Neuronal stem cell (in vitro differentiated cells): Measurements from ENCODE around the gene PSMG3.

ENCODE experiments used
- DNase-seq: peaks from one replicate; pipeline ENCODE4 v3.0.0-alpha.2; 2013; ENCODE audit warnings: low spot score
- H2AFZ ChIP-seq: one replicate; pipeline ENCODE4 v1.6.1; 2013; ENCODE audit warnings: mild to moderate bottlenecking, low read length, inconsistent platforms
- H2AK5ac ChIP-seq: 2 replicates; pipeline ENCODE4 v1.6.1; 2013; ENCODE audit warnings: low read depth, mild to moderate bottlenecking, inconsistent platforms, low read length, moderate library complexity, mixed read lengths
- H2BK120ac ChIP-seq: 2 replicates; pipeline ENCODE4 v1.6.1; 2013; ENCODE audit warnings: low read depth, mild to moderate bottlenecking, inconsistent platforms, low read length, moderate library complexity, mixed read lengths
- H2BK12ac ChIP-seq: one replicate; pipeline ENCODE4 v1.6.1; 2013; ENCODE audit warnings: low read length, inconsistent platforms
- H2BK15ac ChIP-seq: 2 replicates; pipeline ENCODE4 v1.6.1; 2013; ENCODE audit warnings: mild to moderate bottlenecking, low read length, inconsistent platforms, mixed read lengths
- H2BK5ac ChIP-seq: one replicate; pipeline ENCODE4 v1.6.1; 2013; ENCODE audit warnings: inconsistent platforms, mild to moderate bottlenecking, low read length, moderate library complexity
- H3K14ac ChIP-seq: one replicate; pipeline ENCODE4 v1.6.1; 2013; ENCODE audit warnings: low read length, inconsistent platforms
- H3K18ac ChIP-seq: 2 replicates; pipeline ENCODE4 v1.6.1; 2013; ENCODE audit warnings: low read length, inconsistent platforms
- H3K23ac ChIP-seq: 2 replicates; pipeline ENCODE4 v1.6.1; 2013; ENCODE audit warnings: low read depth, mild to moderate bottlenecking, mixed read lengths, low read length, inconsistent platforms; ENCODE audit not compliant: poor library complexity
- H3K27ac ChIP-seq: replicated peaks from 3 replicates; pipeline ENCODE4 v1.5.1; 2013; ENCODE audit warnings: low read length, inconsistent platforms
- H3K27me3 ChIP-seq, 3 experiments: 2 replicates each; pipeline ENCODE4 v1.6.1; 2013; ENCODE audit warnings: low read length in 3 of 3, mild to moderate bottlenecking in 2 of 3, inconsistent platforms in 1 of 3, low read depth in 1 of 3, mixed read lengths in 1 of 3, moderate library complexity in 1 of 3; ENCODE audit not compliant: control insufficient read depth in 3 of 3, insufficient read depth in 3 of 3
- H3K36me3 ChIP-seq, 2 donors: replicated peaks in 1 of 2; 2 replicates each; pipeline ENCODE4 v1.6.1; 2013; ENCODE audit warnings: low read length in 2 of 2; ENCODE audit not compliant: control insufficient read depth in 2 of 2, insufficient read depth in 2 of 2
- H3K4ac ChIP-seq: 2 replicates; pipeline ENCODE4 v1.6.1; 2013; ENCODE audit warnings: inconsistent platforms, mild to moderate bottlenecking, low read length, moderate library complexity
- H3K4me1 ChIP-seq, 2 donors: 1 replicate in 1 of 2; 2 replicates in 1 of 2; pipeline ENCODE4 v1.6.1; 2013; ENCODE audit warnings: low read length in 2 of 2, low read depth in 1 of 2; ENCODE audit not compliant: control insufficient read depth in 2 of 2, insufficient read depth in 1 of 2
- H3K4me2 ChIP-seq: one replicate; pipeline ENCODE4 v1.6.1; 2013; ENCODE audit warnings: mild to moderate bottlenecking, low read length, inconsistent platforms; ENCODE audit not compliant: insufficient read depth, poor library complexity, severe bottlenecking
- H3K4me3 ChIP-seq, 2 donors: 2 replicates each; pipeline ENCODE4 v1.5.1; 2013; ENCODE audit warnings: low read length in 2 of 2, mild to moderate bottlenecking in 2 of 2, inconsistent platforms in 1 of 2, moderate library complexity in 1 of 2
- H3K79me1 ChIP-seq: one replicate; pipeline ENCODE4 v1.6.1; 2013; ENCODE audit warnings: low read depth, mild to moderate bottlenecking, inconsistent platforms, low read length, moderate library complexity
- H3K9ac ChIP-seq: one replicate; pipeline ENCODE4 v1.6.1; 2013; ENCODE audit warnings: mild to moderate bottlenecking, low read depth, low read length, inconsistent platforms; ENCODE audit not compliant: poor library complexity
- H3K9me3 ChIP-seq, 2 donors: replicated peaks in 1 of 2; 2 replicates each; pipeline versions ENCODE3 to v1.6.1; 2013; ENCODE audit warnings: low read length in 2 of 2, mild to moderate bottlenecking in 2 of 2, inconsistent platforms in 1 of 2, low read depth in 1 of 2, mixed read lengths in 1 of 2, moderate library complexity in 1 of 2; ENCODE audit not compliant: control insufficient read depth in 2 of 2, insufficient read depth in 1 of 2
- H4K8ac ChIP-seq: one replicate; pipeline ENCODE4 v1.6.1; 2013; ENCODE audit warnings: low read depth, mild to moderate bottlenecking, inconsistent platforms, low read length, moderate library complexity
- H4K91ac ChIP-seq: one replicate; pipeline ENCODE4 v1.6.1; 2013; ENCODE audit warnings: low read length, low read depth, mild to moderate bottlenecking, inconsistent platforms; ENCODE audit not compliant: poor library complexity
- WGBS, 2 donors: extraction: QIAGEN DNeasy Blood & Tissue Kit; methylation state at CpG; one replicate each; pipeline ENCODE4 v1.1.7; 2013; ENCODE audit warnings: missing lambda C conversion rate in 2 of 2, mixed read lengths in 1 of 2; ENCODE audit not compliant: insufficient read length in 2 of 2, insufficient replicate concordance in 1 of 2; ENCODE audit errors: extremely low coverage in 2 of 2; 5-methylcytosine and 5-hydroxymethylcytosine counted together

Gene PSMG3

DNA sequence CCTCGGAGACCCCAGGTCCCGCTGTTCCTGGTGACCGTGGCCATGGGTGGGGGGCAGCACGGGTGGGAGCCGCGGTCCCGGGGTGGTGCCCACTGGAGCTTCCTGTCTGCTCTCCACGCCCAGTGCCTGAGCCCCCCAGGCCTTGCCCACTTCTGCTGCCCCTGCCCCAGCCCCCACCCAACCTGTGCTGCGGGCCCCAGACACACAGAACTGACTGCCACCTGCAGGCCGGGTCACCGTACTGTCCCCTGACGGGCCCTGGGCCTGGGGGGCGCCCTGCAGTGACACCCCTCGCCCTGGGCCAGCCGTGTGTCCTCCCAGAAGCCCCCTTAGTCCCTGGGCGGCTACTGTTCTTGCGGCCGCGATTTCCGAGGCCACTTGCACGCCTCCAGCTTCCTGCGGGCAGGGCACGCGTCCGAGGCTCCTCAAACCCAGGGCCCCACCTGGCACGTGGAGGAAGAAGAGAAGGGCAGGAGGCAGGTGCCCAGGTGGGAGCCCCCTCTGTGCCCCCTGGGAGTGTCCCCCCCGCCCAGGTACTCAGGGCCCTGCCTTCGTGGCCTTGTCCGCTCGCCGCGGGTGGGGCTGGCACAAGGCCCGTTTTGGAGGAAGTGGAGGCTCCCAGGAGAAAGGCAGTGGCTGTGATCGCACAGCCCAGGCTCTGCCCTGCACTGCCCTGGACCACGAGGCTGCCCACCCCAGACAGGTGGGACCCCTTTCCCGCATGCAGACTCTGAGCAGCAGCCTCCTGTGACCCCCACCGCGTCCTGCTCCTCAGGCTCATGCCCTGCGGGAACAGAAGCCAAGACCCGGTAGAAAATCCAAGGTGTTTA is 24.2 kb downstream of the PSMG3 start:
- DNase-seq = no peak
- Histone ChIP-seq H3K4me1 (peaks cover 0 to 4% of the 10 kb centered on the region in 2 donors), H3K27me3 (peaks cover 0 to 6% (median 3%) of the 10 kb centered on the region in 3 experiments), H3K4me2 (no peak overlapping the region), H4K91ac (peak overlapping the region; percentile 56), H2AK5ac (peak overlapping the region; percentile 89), H3K18ac (peak overlapping the region; percentile 71), H3K9ac (no peak overlapping the region), H3K4ac (no peak overlapping the region), H3K36me3 (peaks cover 0 to 2% of the 10 kb centered on the region in 2 donors), H3K4me3 (no peak overlapping the region), H3K79me1 (peaks cover 5% of the 10 kb centered on the region), H2BK5ac (peak overlapping the region; percentile 90), H2BK120ac (peak overlapping the region; percentile 47), H3K9me3 (peaks cover 0 to 3% of the 10 kb centered on the region in 2 donors), H4K8ac (no peak overlapping the region), H2BK15ac (peak overlapping the region; percentile 5), H2BK12ac (no peak overlapping the region), H3K23ac (peak overlapping the region; percentile 85), H2AFZ (no peak overlapping the region), H3K27ac (no peak overlapping the region), H3K14ac (peak overlapping the region; percentile 38)
- no CpG with 5 or more reads among the region's 40 CpGs for WGBS, 2 donors

GRCh38 chr7:1544896-1545416 is 24.9 kb downstream of the PSMG3 start:
- H2AFZ ChIP-seq = no peak overlapping the region
- no peak overlapping the region for H3K4ac ChIP-seq
- H2BK12ac ChIP-seq = peak overlapping the region; percentile 10
- no peak for DNase-seq
- no peak overlapping the region for H3K27ac ChIP-seq
- H3K27me3 ChIP-seq = peaks cover 0 to 6% (median 3%) of the 10 kb centered on the region in 3 experiments
- H2BK5ac ChIP-seq = peak overlapping the region; percentile 90
- no peak overlapping the region for H3K14ac ChIP-seq
- no CpG with 5 or more reads among the region's 16 CpGs for WGBS, 2 donors
- no peak overlapping the region for H3K4me3 ChIP-seq
- H3K36me3 ChIP-seq = peaks cover 0 to 2% of the 10 kb centered on the region in 2 donors
- peaks cover 0 to 3% of the 10 kb centered on the region in 2 donors for H3K9me3 ChIP-seq
- H3K4me1 ChIP-seq = peaks cover 0 to 4% of the 10 kb centered on the region in 2 donors
- no peak overlapping the region for H2BK15ac ChIP-seq
- no peak overlapping the region for H4K91ac ChIP-seq
- H3K18ac ChIP-seq = peak overlapping the region; percentile 57
- peaks cover 4% of the 10 kb centered on the region for H3K79me1 ChIP-seq
- H3K4me2 ChIP-seq = no peak overlapping the region
- no peak overlapping the region for H4K8ac ChIP-seq
- H3K9ac ChIP-seq = no peak overlapping the region
- H2AK5ac ChIP-seq = peak overlapping the region; percentile 89
- H3K23ac ChIP-seq = no peak overlapping the region
- H2BK120ac ChIP-seq = no peak overlapping the region

DNA sequence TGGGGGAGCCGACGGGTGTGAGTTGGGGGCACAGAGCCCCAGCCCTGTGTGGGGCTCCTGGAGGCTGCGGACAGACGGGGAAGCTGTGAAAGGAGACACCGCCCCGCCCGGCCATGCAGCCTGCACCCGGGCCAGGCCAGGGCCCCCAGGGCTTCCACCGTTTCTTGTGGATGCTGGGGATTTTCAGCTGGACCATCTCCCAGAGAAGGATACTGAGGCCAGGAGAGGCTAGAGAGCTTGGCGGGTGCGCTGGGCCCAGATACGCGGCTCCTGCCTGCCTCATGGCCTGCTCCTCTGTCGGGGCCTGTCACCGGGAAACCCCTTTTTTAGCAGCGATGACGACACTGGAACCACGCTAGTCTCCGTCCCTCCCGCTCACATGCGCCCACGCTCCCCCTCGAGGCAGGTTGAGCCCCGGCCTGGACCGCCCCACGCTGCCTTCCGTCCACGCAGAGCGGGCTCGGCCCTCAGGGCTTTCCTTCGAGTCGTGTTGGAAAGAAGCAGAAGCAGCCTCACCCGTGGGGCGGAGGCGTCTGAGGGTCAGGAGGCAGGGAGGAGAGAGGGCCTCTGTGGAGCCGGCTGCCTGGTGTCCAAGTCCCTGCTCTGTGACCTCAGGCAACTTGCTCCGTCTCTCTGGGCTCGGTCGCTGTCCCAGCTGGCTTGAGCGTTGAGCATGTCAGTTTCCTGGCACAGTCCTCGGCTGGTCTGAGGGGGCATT is 25.5 kb downstream of the PSMG3 start:
- peak overlapping the region; percentile 17 for H3K14ac ChIP-seq
- peak overlapping the region; percentile 9 for H3K9ac ChIP-seq
- no peak for DNase-seq
- peaks cover 9% of the 10 kb centered on the region for H3K79me1 ChIP-seq
- peaks cover 0 to 4% of the 10 kb centered on the region in 2 donors for H3K36me3 ChIP-seq
- no peak overlapping the region for H4K91ac ChIP-seq
- H2BK12ac ChIP-seq = no peak overlapping the region
- H3K4me2 ChIP-seq = no peak overlapping the region
- H2BK15ac ChIP-seq = peak overlapping the region; percentile 33
- H2BK120ac ChIP-seq = no peak overlapping the region
- H3K27me3 ChIP-seq = peaks cover 0 to 6% (median 3%) of the 10 kb centered on the region in 3 experiments
- no peak overlapping the region for H4K8ac ChIP-seq
- peaks cover 0 to 3% of the 10 kb centered on the region in 2 donors for H3K9me3 ChIP-seq
- WGBS, 2 donors = no CpG with 5 or more reads among the region's 41 CpGs
- peak overlapping the region; percentile 53 for H2BK5ac ChIP-seq
- H3K27ac ChIP-seq = no peak overlapping the region
- no peak overlapping the region for H2AFZ ChIP-seq
- peak overlapping the region; percentile 61 for H2AK5ac ChIP-seq
- no peak overlapping the region for H3K4ac ChIP-seq
- H3K4me3 ChIP-seq = no peak overlapping the region
- H3K23ac ChIP-seq = no peak overlapping the region
- peaks cover 0 to 4% of the 10 kb centered on the region in 2 donors for H3K4me1 ChIP-seq
- H3K18ac ChIP-seq = no peak overlapping the region

DNA sequence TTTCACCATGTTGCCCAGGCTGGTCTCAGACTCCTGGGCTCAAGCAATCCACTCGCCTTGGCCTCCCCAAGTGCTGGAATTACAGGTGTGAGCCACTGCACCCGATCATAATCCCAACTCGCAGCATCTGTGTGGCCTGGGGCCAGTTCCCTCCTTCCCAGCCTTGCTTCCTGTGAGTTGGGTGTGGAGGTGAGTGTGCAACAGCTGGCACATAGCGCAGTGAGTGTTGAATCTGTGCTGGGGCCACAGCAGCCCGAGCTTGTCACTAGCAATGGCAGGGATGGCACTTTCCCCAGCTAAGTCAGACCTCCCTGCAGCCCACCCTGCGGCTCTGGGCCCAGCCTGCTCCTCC is 26.0 kb downstream of the PSMG3 start:
- WGBS, 2 donors = no CpG with 5 or more reads among the region's 6 CpGs
- no peak for DNase-seq
- no peak overlapping the region for H4K91ac ChIP-seq

More for the DNA sequence above, 26.0 kb downstream of the PSMG3 start:
- Histone ChIP-seq H3K14ac (no peak overlapping the region), H2BK5ac (no peak overlapping the region), H3K23ac (no peak overlapping the region), H3K27ac (no peak overlapping the region), H3K36me3 (peaks cover 0 to 6% of the 10 kb centered on the region in 2 donors), H3K4me1 (peaks cover under 1 to 9% of the 10 kb centered on the region in 2 donors), H3K4me3 (peak overlapping the region in 1 of 2 donors; percentile 54), H2BK15ac (no peak overlapping the region), H3K4ac (no peak overlapping the region), H2BK12ac (peak overlapping the region; percentile 58), H3K4me2 (no peak overlapping the region), H3K27me3 (peaks cover 0 to 3% (median 0%) of the 10 kb centered on the region in 3 experiments), H3K79me1 (peaks cover 10% of the 10 kb centered on the region), H2BK120ac (no peak overlapping the region), H3K9ac (peak overlapping the region; percentile 50), H3K18ac (peak overlapping the region; percentile 57), H3K9me3 (no peaks in the 10 kb centered on the region), H2AFZ (no peak overlapping the region), H2AK5ac (peak overlapping the region; percentile 83), H4K8ac (no peak overlapping the region)
